Activated CD8-positive, alpha-beta memory T cell treated with anti-CD3 and anti-CD28 coated beads, Interleukin-2, amount 50 U/mL, for 1 hour (primary cell): Measurements from ENCODE around the gene MEAF6.

Experiments
- DNase-seq: peaks from one replicate; pipeline ENCODE4 v3.0.0-alpha.2; 2020; ENCODE audit errors: extremely low read depth

Gene MEAF6

GRCh38 chr1:37484325-37485051 lies 30.1 kb downstream of the MEAF6 start:
- DNase-seq: no peak

DNA sequence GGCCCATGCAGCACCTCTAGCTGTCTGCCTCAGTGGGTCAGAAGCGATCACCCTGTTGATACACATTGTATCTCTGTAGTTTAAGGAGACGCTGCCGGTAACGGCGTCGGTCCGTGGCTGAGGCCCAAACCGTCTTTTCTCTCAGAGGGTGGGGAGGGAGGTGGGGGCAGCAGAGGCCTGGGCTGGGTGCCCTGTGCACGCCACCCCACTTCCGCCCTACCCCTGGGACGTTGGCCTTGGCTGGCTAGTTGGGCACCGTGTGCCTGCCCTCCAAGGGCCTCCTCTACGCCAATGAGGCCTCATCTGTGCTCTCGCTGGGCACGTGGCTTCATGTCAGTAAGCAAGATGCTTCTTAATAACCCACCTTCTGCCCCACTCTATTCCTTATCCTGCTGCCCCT lies 30.8 kb downstream of the MEAF6 start:
- DNase-seq: no peak

GRCh38 chr1:37482796-37483744 lies 31.5 kb downstream of the MEAF6 start:
- no peak for DNase-seq

DNA sequence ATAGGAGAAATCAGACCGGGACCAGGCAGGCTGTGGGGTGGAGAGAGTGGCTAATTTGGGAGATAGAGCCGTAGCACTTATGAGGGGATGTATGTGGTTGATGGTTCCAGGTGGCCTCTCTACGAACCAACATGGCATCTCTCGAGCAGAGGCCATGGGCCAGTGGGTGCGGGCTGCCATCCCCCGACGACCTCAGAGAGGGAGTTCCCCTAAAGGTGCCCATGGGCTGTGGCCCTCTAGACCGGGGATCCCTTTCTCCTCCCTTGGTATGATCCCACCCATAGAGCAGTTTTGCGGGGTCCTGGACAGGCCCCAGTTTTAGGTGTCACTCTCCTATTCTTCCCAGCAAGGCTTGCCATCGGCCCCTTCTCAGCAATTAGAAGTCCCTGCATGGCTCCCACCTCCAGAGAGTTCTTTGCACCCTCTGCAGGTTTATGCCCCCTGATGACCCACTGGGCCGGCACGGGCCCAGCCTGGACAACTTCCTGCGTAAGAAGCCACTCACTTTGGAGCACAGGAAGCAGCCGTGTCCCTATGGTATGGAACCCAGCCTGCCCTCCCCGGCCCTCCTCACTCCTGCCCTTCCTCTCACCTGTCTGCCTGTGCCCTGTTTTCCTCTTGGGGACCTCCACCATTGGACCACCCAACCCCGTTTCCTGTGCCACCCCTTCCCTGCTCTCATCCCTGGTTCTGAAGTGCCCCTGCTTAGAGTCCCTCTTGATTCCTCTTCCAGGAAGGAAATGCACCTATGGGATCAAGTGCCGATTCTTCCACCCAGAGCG lies 32.4 kb downstream of the MEAF6 start:
- DNase-seq: no peak

DNA sequence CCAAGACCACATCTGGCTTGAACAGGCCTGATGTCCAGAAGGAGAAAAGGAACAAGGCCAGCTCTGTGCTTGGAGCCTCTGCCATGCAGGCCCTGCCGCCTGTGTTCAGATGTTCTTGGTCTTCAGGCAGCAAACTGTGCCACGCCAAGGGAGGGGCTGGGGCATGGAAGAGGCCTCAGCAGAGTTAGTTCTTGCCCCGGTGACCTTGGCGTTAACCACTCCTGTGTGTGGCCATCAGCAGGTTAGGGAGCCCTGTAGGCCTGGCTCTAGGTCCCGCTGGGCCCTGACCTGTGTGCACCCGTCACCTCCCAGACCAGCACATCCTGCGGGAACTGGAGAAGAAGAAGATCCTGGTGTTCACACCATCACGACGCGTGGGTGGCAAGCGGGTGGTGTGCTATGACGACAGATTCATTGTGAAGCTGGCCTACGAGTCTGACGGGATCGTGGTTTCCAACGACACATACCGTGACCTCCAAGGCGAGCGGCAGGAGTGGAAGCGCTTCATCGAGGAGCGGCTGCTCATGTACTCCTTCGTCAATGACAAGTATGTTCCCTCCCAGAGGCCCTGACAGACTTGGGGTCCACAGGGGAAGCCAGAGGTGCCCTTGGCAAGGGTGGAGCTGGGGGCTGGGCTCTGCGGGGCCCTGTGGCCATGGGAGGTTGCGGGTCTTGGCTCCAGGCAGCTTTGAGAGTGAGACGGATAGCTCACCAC lies 33.1 kb downstream of the MEAF6 start:
- DNase-seq: no peak

- no peak for DNase-seq
Observed at GRCh38 chr1:37480581-37481288, 33.8 kb downstream of the MEAF6 start.

DNA sequence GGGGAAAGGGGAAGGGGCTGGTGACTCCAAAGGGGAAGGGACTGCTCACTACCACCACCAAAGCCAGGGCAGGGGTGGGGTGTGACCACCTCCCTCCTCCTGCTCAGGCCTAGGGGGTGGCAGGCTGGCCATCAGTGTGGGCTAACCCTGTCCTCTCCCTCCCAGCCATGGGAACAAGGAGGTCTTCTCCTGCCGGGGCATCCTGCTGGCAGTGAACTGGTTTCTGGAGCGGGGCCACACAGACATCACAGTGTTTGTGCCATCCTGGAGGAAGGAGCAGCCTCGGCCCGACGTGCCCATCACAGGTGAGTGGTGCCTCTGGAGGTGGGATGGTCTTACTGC lies 34.5 kb downstream of the MEAF6 start:
- DNase-seq: no peak

GRCh38 chr1:37479255-37480124 lies 35.1 kb downstream of the MEAF6 start:
- DNase-seq: peak; percentile 73

DNA sequence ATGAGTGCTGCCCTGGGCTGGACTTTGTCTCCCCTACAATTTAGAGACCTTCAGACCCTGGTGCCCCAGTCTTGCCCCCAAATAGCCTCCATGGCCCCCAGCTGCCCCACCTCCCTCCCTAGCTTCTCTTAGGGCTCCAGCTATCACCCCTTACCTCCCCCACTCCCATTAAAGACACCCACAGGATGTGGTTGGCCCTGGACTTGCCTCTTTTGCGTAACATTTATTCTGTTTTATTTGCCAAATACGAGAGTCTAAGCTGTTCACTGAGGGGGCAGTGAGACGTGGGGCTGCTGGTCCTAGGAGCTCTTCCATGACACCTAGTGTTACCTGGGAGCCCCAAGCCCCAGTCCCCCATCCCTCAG lies 35.7 kb downstream of the MEAF6 start:
- DNase-seq: no peak

DNA sequence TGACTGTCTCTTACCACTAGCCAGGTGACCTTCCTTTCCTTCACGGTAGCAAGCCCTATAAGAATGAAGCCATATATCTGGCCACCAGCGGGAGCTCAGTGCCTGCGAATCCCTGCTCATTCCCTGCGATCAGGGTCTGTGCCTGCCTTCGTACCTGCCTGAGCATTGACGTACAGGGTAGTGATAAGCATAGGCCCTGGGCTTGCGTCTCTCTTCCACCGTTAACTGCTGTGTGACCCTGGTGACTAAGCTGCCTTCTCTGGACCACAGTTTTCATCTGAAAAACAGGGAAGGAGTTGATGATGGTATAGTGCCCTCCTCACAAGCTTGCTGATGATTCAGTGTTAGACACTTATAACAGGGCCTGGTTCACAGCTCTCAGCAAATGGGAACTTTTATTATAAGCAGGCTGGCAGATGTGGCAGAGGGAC lies 36.1 kb downstream of the MEAF6 start:
- no peak for DNase-seq

DNA sequence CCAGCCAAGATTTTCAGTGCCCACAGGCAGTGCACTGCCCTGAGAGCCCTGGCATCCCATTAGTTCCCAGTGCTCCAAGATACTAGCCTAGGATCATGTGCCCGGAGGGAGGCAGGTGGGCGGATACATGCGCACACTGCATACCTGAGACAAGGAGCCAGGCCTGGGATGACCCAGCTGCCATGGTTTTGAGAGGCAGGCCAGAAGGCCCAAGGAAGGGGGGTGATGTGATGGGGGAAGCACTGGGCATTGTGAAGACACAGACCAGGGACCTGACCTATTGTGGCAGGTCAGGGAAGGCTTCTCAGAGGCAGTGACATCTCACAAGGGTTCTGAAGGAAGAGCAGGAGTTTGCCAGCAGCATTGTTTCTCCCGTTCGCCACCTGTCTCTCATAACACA lies 36.6 kb downstream of the MEAF6 start:
- DNase-seq: no peak

DNA sequence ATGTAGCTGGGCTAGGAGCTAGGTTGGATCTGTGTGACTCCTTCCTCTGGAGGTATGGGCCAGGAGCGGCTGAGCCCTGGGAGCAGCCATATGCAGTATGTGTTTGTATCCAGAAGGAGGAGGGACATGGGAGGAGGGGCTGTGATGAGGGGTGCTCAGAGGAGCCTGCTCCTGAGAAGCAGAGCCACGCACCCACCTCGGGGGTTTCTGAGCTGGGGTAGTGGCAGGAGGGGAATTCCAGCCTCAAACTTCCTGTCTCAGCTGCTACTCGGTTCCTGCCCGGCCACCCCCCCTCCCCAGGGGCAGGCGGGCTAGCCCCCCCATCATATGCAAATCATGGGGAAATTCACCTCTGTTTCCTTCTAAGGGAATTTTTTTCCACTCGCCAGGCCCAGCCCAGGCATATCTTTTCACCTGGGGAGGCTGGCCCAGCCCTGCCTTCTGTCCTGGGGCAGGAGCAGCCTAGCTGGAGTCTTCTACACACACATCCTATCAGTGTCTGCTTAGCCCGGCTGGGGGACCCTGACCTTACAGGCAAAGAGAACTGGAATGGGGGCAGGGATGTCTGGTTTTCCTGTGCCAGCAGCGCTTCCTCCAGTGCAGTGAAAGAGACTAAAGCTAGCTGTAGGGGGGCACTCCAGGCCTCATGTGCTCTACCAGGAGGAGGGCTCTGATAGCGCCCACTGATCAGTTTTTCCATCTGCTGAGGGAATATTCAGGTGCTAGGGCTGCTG lies 37.2 kb downstream of the MEAF6 start:
- peak; percentile 71 for DNase-seq

DNA sequence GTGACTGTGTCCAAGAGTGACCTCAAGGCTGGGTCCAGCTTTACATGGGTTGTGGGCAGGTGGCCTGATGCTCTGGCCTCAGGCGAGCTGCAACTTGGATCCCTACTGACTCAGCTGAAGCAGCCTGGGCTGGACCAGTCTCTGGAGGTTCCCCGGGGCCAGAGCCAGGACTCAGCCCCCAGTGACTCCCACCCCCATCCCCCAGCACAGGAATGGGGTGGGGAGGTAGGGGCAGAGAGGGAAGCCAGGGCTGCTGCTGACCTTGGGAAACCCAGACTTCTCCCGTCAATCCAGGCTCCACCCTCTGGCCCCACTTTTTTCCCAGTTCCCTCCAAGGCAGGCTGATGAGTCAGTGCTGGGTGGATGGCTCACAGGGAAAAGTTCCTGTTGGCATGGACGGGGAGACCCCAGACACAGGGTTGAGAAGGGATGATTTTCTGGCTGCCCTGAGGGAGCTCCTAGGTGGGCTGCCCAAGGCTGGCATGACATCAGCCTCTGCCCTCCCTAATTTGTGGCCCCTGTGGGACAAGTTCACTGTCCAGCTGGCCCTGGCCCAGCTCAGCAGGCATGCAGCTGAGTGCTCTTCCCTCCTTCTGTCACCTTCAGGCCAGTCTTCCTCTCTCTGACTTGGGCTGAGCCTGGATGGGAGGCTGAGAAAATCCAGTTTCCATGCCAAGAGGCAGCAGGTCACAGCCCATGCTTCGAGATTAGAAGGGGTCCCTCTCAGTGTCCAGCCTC lies 37.9 kb downstream of the MEAF6 start:
- DNase-seq: no peak

GRCh38 chr1:37476087-37476452 lies 38.5 kb downstream of the MEAF6 start:
- DNase-seq: no peak

DNA sequence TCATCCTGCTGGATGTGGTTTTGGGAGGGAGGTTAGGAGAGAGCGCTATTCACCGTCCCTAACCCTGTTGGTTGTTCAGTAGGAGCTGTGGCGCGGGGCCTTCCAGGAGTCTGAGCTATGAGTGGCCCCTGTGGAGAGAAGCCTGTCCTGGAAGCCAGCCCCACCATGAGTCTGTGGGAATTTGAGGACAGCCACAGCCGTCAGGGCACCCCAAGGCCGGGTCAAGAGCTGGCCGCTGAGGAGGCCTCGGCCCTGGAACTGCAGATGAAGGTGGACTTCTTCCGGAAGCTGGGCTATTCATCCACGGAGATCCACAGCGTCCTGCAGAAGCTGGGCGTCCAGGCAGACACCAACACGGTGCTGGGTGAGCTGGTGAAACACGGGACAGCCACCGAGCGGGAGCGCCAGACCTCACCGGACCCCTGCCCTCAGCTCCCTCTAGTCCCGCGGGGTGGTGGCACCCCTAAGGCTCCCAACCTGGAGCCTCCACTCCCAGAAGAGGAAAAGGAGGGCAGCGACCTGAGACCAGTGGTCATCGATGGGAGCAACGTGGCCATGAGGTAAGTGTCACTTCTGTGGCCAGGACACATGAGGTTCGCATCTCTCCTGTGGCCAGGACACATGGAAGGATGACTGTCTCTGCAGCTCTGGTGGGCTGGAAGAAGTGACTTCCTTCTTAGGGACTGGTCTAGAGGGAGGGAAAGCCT lies 39.0 kb downstream of the MEAF6 start:
- DNase-seq: no peak

DNA sequence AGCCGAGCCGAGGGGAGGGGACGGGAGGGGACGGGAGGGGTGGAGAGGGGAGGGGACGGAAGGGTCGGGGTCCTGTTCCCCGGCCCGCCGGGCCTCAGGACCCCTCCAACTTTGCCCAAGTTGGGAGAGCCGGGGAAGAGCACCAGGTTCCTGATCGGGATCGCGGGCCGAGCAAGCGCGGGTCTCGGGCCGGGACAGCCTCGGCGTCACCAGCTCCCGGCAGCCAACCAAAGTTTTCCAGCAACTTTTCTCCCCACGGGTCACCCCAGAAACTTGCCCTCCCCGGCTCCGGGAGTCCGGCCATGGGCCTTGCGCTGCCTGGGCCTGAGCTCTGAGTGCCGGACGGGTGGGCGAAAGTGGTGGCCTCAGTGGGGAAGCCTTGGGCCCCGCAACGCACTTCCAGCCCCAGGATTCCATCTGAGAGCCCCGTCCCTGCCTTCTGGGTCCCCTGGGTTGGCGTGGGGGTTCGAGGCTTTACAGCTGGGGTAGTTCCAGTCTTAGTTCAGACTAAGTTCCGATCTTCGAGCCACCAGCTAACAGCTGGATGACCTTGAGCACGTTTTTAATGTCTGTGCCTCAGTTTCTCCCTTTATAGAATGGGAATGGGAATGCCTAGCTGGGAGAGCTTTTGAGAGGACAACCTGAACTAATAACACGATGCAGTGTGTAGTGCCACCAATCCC lies 39.7 kb downstream of the MEAF6 start:
- no peak for DNase-seq

GRCh38 chr1:37474046-37474696 lies 40.4 kb downstream of the MEAF6 start, which contains the start of gene ZC3H12A:
Gene ZC3H12A (plus strand): TSS chr1:37474580. CDS start chr1:37475497, 917 bp downstream.
- DNase-seq: peak; percentile 82
